Liver (tissue), 9 donors: ENCODE measurements around the gene TNNI3K. TPM values are rescaled to one million over a fixed set of nuclear protein-coding genes. Genes with fewer than 3 reads are reported as not detected.

Experiments used
- DNase-seq: peaks from one replicate; pipeline ENCODE4 v3.0.0-alpha.2; 2017; ENCODE audit warnings: low spot score
- H3K27ac ChIP-seq, 2 donors: one replicate each; pipeline ENCODE4 v1.7.0; 2013; ENCODE audit warnings: inconsistent platforms in 2 of 2, low read length in 2 of 2, control low read depth in 1 of 2, low read depth in 1 of 2, mild to moderate bottlenecking in 1 of 2
- H3K27me3 ChIP-seq, 4 donors: one replicate each; pipeline versions ENCODE4 v1.6.1 to v1.7.0; 2013; ENCODE audit warnings: low read length in 3 of 4, inconsistent platforms in 1 of 4, mild to moderate bottlenecking in 1 of 4, moderate library complexity in 1 of 4; ENCODE audit not compliant: control insufficient read depth in 4 of 4, insufficient read depth in 4 of 4
- H3K36me3 ChIP-seq, 4 donors: one replicate each; pipeline versions ENCODE4 v1.6.1 to v1.7.0; 2013; ENCODE audit warnings: low read length in 3 of 4, mild to moderate bottlenecking in 3 of 4, low read depth in 1 of 4, moderate library complexity in 1 of 4; ENCODE audit not compliant: control insufficient read depth in 4 of 4, insufficient read depth in 3 of 4
- H3K4me1 ChIP-seq, 4 donors: one replicate each; pipeline versions ENCODE4 v1.6.1 to v1.7.0; 2013; ENCODE audit warnings: low read length in 3 of 4, mild to moderate bottlenecking in 3 of 4, moderate library complexity in 1 of 4; ENCODE audit not compliant: control insufficient read depth in 4 of 4, insufficient read depth in 4 of 4
- H3K4me3 ChIP-seq, 3 donors: one replicate each; pipeline versions ENCODE4 v1.6.1 to v1.7.0; 2013; ENCODE audit warnings: low read length in 3 of 3, control low read depth in 1 of 3, low read depth in 1 of 3, mild to moderate bottlenecking in 1 of 3
- H3K9ac ChIP-seq, 2 donors: one replicate each; pipeline ENCODE4 v1.7.0; 2013; ENCODE audit warnings: low read length in 2 of 2, mild to moderate bottlenecking in 2 of 2, moderate library complexity in 2 of 2, control low read depth in 1 of 2, low read depth in 1 of 2
- H3K9me3 ChIP-seq, 4 donors: one replicate each; pipeline versions ENCODE4 v1.6.1 to v1.7.0; 2013; ENCODE audit warnings: low read length in 3 of 4; ENCODE audit not compliant: control insufficient read depth in 4 of 4
- ATF3 ChIP-seq: IDR thresholded peaks from 2 replicates; pipeline ENCODE4 v1.6.1; 2016; ENCODE audit warnings: antibody characterized with exemption
- EGR1 ChIP-seq, 2 donors: IDR thresholded peaks; 2 replicates each; pipeline ENCODE4 v1.6.1; 2016 to 2018; ENCODE audit warnings: antibody characterized with exemption in 2 of 2, low read depth in 2 of 2
- FOXA1 ChIP-seq: IDR thresholded peaks from 2 replicates; pipeline ENCODE4 v1.6.1; 2016; ENCODE audit warnings: antibody characterized with exemption
- FOXA2 ChIP-seq: IDR thresholded peaks from 2 replicates; pipeline ENCODE4 v1.6.1; 2016; ENCODE audit warnings: antibody characterized with exemption
- GABPA ChIP-seq, 2 donors: IDR thresholded peaks in 1 of 2; conservative IDR thresholded peaks in 1 of 2; 2 replicates each; pipeline ENCODE4 v1.6.1; 2016; ENCODE audit warnings: antibody characterized with exemption in 2 of 2, mild to moderate bottlenecking in 1 of 2, moderate library complexity in 1 of 2
- HNF4A ChIP-seq, 2 donors: conservative IDR thresholded peaks; 2 replicates each; pipeline ENCODE4 v1.6.1; 2016; ENCODE audit warnings: antibody characterized with exemption in 2 of 2, mild to moderate bottlenecking in 2 of 2
- HNF4G ChIP-seq: IDR thresholded peaks from 2 replicates; pipeline ENCODE4 v1.6.1; 2016; ENCODE audit warnings: antibody characterized with exemption
- JUND ChIP-seq, 2 donors: IDR thresholded peaks; 2 replicates each; pipeline ENCODE4 v1.6.1; 2016; ENCODE audit warnings: antibody characterized with exemption in 2 of 2
- MAX ChIP-seq: IDR thresholded peaks from 2 replicates; pipeline ENCODE4 v1.6.1; 2016; ENCODE audit warnings: antibody characterized with exemption
- NR2F2 ChIP-seq: IDR thresholded peaks from 2 replicates; pipeline ENCODE4 v1.6.1; 2016; ENCODE audit warnings: antibody characterized with exemption
- RAD21 ChIP-seq, 2 donors: IDR thresholded peaks; 2 replicates each; pipeline ENCODE4 v1.6.1; 2016; ENCODE audit warnings: antibody characterized with exemption in 2 of 2, mild to moderate bottlenecking in 2 of 2
- REST ChIP-seq: IDR thresholded peaks from 2 replicates; pipeline ENCODE4 v1.6.1; 2016; ENCODE audit warnings: antibody characterized with exemption, mild to moderate bottlenecking
- RXRA ChIP-seq, 2 donors: IDR thresholded peaks; 2 replicates each; pipeline ENCODE4 v1.6.1; 2017 to 2018; ENCODE audit warnings: antibody characterized with exemption in 2 of 2, mild to moderate bottlenecking in 1 of 2
- SP1 ChIP-seq: IDR thresholded peaks from 2 replicates; pipeline ENCODE4 v1.6.1; 2018; ENCODE audit warnings: antibody characterized with exemption, mild to moderate bottlenecking
- TAF1 ChIP-seq: conservative IDR thresholded peaks from 2 replicates; pipeline ENCODE4 v1.6.1; 2016; ENCODE audit warnings: antibody characterized with exemption, mild to moderate bottlenecking
- YY1 ChIP-seq: IDR thresholded peaks from 2 replicates; pipeline ENCODE4 v1.6.1; 2016; ENCODE audit warnings: antibody characterized with exemption, mild to moderate bottlenecking
- WGBS: extraction: QIAGEN DNeasy Blood & Tissue Kit; methylation state at CpG from one replicate; pipeline ENCODE4 v1.1.7; 2013; 5-methylcytosine and 5-hydroxymethylcytosine counted together
- polyA plus RNA-seq, 2 donors: library from polyadenylated mRNA; stranded (reverse) in 1 of 2; unstranded in 1 of 2; fragments of 200-250 nt in 1 of 2; fragments of >200 nt in 1 of 2; fragmentation: Nextera tagmentation in 1 of 2; extraction: Ambion mirVana in 1 of 2; gene quantifications; one replicate each; pipeline versions ENCODE4 v1.2.1 to v1.2.3, GENCODE V29; 2013 to 2015
- total RNA-seq, 2 donors: library from RNA; depleted of rRNA; stranded (reverse); fragments of >200 nt; gene quantifications; one replicate each; pipeline ENCODE4 v1.2.3, GENCODE V29; 2014
- TF ChIP-seq, protein P1 (sequence below): fragments of 150-350 bp; IDR thresholded peaks from 2 replicates; pipeline ENCODE4 v1.5.1; 2017; ENCODE audit warnings: improper control_type of control experiment, low read depth, low read length; ENCODE audit not compliant: missing input control
- TF ChIP-seq, protein P2 (sequence below): IDR thresholded peaks from 2 replicates; pipeline ENCODE4 v1.6.1; 2016; ENCODE audit warnings: antibody characterized with exemption
- donor health status: healthy.
- donor health status: healthy.
- donor health status: healthy.
- donor health status: healthy.
- donor health status: healthy.

Gene TNNI3K
- total and polyA plus RNA-seq, 4 donors: 0.09 to 0.10 TPM; not detected in 2

DNA sequence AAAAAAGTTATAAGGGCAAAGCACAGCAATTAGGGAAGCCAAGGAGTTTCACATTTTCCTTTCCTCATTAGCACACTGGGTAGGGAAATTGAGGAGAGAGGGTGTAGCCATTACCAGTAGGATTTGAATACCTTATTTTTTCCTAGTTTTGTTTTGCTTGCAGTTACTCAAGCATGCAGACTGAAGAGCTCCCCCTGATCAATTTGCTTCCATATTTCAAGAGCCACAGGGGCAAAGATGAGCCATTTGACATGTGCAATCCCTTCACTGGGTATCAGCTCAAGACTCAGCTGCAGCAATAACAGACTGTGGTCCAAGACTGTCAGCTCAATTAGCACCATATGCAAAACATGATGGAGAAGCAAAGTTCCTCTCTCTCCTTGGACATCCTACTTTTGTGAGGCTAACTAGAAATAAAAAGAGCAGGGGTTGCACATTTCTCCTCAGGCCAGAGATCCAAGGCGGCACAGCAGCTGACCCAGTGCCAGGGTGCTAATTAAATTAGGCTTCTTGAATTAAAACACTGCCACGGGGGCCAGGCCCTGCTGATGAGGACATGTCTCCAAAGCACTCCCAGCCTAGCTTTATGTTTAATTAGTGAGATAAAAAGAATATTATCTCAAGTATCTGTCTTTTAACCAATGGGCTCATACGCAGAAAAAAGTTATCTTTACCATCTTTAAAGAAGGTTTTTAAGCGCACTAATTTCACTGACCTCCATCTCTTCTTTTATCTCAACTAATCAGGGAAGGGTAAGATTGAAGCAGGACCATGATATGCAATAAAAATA, 314.0 kb downstream of the TNNI3K start:
- Histone ChIP-seq H3K27me3 (no peaks in the 10 kb centered on the region), H3K4me1 (no peaks in the 10 kb centered on the region), H3K9me3 (no peaks in the 10 kb centered on the region), H3K4me3 (no peak overlapping the region), H3K9ac (no peak overlapping the region), H3K27ac (no peak overlapping the region), H3K36me3 (no peaks in the 10 kb centered on the region)
- TF ChIP-seq RXRA (IDR thresholded peaks at IDR 0.05): no peak
- TF ChIP-seq FOXA2: no peak
- TF ChIP-seq SP1: no peak
- TF ChIP-seq HNF4A (conservative IDR thresholded peaks at IDR 0.05): no peak
- TF ChIP-seq GABPA (IDR thresholded peaks at IDR 0.05 in 1 of 2, conservative IDR thresholded peaks at IDR 0.05 in 1 of 2): no peak
- TF ChIP-seq TAF1: no peak
- no peak for TF ChIP-seq NR2F2
- no peak for TF ChIP-seq JUND (IDR thresholded peaks at IDR 0.05)
- no peak for TF ChIP-seq FOXA1
- TF ChIP-seq, protein P1, sequence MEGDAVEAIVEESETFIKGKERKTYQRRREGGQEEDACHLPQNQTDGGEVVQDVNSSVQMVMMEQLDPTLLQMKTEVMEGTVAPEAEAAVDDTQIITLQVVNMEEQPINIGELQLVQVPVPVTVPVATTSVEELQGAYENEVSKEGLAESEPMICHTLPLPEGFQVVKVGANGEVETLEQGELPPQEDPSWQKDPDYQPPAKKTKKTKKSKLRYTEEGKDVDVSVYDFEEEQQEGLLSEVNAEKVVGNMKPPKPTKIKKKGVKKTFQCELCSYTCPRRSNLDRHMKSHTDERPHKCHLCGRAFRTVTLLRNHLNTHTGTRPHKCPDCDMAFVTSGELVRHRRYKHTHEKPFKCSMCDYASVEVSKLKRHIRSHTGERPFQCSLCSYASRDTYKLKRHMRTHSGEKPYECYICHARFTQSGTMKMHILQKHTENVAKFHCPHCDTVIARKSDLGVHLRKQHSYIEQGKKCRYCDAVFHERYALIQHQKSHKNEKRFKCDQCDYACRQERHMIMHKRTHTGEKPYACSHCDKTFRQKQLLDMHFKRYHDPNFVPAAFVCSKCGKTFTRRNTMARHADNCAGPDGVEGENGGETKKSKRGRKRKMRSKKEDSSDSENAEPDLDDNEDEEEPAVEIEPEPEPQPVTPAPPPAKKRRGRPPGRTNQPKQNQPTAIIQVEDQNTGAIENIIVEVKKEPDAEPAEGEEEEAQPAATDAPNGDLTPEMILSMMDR: no peak
- no peak for TF ChIP-seq ATF3
- no peak for TF ChIP-seq RAD21 (IDR thresholded peaks at IDR 0.05)
- no peak for TF ChIP-seq HNF4G
- TF ChIP-seq YY1: no peak
- TF ChIP-seq EGR1 (IDR thresholded peaks at IDR 0.05; ENCODE audit: low read depth in 2 of 2): no peak
- TF ChIP-seq MAX: no peak
- TF ChIP-seq REST: no peak
- TF ChIP-seq, protein P2, sequence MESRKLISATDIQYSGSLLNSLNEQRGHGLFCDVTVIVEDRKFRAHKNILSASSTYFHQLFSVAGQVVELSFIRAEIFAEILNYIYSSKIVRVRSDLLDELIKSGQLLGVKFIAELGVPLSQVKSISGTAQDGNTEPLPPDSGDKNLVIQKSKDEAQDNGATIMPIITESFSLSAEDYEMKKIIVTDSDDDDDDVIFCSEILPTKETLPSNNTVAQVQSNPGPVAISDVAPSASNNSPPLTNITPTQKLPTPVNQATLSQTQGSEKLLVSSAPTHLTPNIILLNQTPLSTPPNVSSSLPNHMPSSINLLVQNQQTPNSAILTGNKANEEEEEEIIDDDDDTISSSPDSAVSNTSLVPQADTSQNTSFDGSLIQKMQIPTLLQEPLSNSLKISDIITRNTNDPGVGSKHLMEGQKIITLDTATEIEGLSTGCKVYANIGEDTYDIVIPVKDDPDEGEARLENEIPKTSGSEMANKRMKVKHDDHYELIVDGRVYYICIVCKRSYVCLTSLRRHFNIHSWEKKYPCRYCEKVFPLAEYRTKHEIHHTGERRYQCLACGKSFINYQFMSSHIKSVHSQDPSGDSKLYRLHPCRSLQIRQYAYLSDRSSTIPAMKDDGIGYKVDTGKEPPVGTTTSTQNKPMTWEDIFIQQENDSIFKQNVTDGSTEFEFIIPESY: no peak
- WGBS: 73% methylated on average over 4 of the region's 4 CpGs
- no peak for DNase-seq
